ENCODE results near the gene STK35.
"Not testable (repeated sequence)": the region's sequence is repeated elsewhere in the genome, so short reads cannot be mapped to it uniquely, and the experiment has no call there.

Gene STK35

GRCh38 chr20:2164421-2164820 lies 62.8 kb downstream of the STK35 start:
- DNase-seq = no peak

- no peak for DNase-seq
These were observed 63.3 kb downstream of the STK35 start for GRCh38 chr20:2164966-2165365.

- DNase-seq = no peak
These were observed 64.2 kb downstream of the STK35 start for GRCh38 chr20:2165871-2166270.

GRCh38 chr20:2167112-2167511 lies 65.5 kb downstream of the STK35 start:
- no peak for DNase-seq

GRCh38 chr20:2168946-2169345 lies 67.3 kb downstream of the STK35 start:
- no peak for DNase-seq

GRCh38 chr20:2169456-2170088 lies 67.9 kb downstream of the STK35 start:
- DNase-seq = no peak

GRCh38 chr20:2170404-2170803 lies 68.8 kb downstream of the STK35 start:
- no peak for DNase-seq

GRCh38 chr20:2171266-2171790 lies 69.7 kb downstream of the STK35 start:
- no peak for DNase-seq

GRCh38 chr20:2171840-2172239 lies 70.2 kb downstream of the STK35 start:
- DNase-seq = not testable (repeated sequence)

GRCh38 chr20:2172305-2173175 lies 70.9 kb downstream of the STK35 start:
- peak; percentile 75 for DNase-seq

- no peak for DNase-seq
These were observed 71.6 kb downstream of the STK35 start for GRCh38 chr20:2173186-2173585.

- no peak for DNase-seq
These were observed 72.4 kb downstream of the STK35 start for GRCh38 chr20:2174067-2174466.

GRCh38 chr20:2176946-2177345 lies 75.3 kb downstream of the STK35 start:
- DNase-seq = no peak

- no peak for DNase-seq
These were observed 76.9 kb downstream of the STK35 start for GRCh38 chr20:2178318-2179232.

GRCh38 chr20:2179233-2179580 lies 77.6 kb downstream of the STK35 start:
- no peak for DNase-seq

- DNase-seq = no peak
These were observed 78.3 kb downstream of the STK35 start for GRCh38 chr20:2179949-2180348.

- no peak for DNase-seq
These were observed 81.8 kb downstream of the STK35 start for GRCh38 chr20:2183381-2183780.

- not testable (repeated sequence) for DNase-seq
These were observed 83.3 kb downstream of the STK35 start for GRCh38 chr20:2184933-2185332.

- DNase-seq = no peak
These were observed 94.0 kb downstream of the STK35 start for GRCh38 chr20:2195614-2196013.

- DNase-seq = no peak
These were observed 95.5 kb downstream of the STK35 start for GRCh38 chr20:2197166-2197565.
